H4 (cell line): ENCODE data around the gene DUSP2. TPM values are rescaled to one million over a fixed set of nuclear protein-coding genes. Genes with fewer than 3 reads are reported as not detected.
A peak's percentile ranks its signal among the peaks of the same experiment; 100 is the strongest.

Source experiments
- DNase-seq: peaks from one replicate; pipeline ENCODE4 v3.0.0-alpha.2; 2015; ENCODE audit warnings: low spot score
- total RNA-seq: library from RNA; depleted of rRNA; stranded (reverse); fragments of >200 nt; shearing (Covaris generic); gene quantifications from 2 replicates; pipeline ENCODE4 v1.2.3, GENCODE V29; 2014; rRNA removed

DUSP2 gene
- 16.4 and 17.7 TPM in 2 replicates for total RNA-seq

GRCh38 chr2:96145036-96145847 is at the start of gene DUSP2:
DUSP2 (minus strand) TSS chr2:96145440; CDS start chr2:96145354, 86 bp downstream.
- DNase-seq: peak; percentile 72

GRCh38 chr2:96191937-96192670 is 46.9 kb upstream of the DUSP2 start:
- no peak for DNase-seq

GRCh38 chr2:96188821-96189526 is 43.7 kb upstream of the DUSP2 start:
- no peak for DNase-seq

- no peak for DNase-seq
These were observed 41.3 kb upstream of the DUSP2 start for GRCh38 chr2:96186562-96186961.

- DNase-seq: no peak
These were observed 40.3 kb upstream of the DUSP2 start for GRCh38 chr2:96185516-96185915.

GRCh38 chr2:96184989-96185388 is 39.7 kb upstream of the DUSP2 start:
- no peak for DNase-seq

- no peak for DNase-seq
These were observed 38.9 kb upstream of the DUSP2 start for GRCh38 chr2:96184188-96184587.

- DNase-seq: no peak
These were observed 36.3 kb upstream of the DUSP2 start for GRCh38 chr2:96181529-96181928.

- no peak for DNase-seq
These were observed 35.3 kb upstream of the DUSP2 start for GRCh38 chr2:96180521-96180920.

GRCh38 chr2:96180002-96180401 is 34.8 kb upstream of the DUSP2 start:
- no peak for DNase-seq

GRCh38 chr2:96176661-96177060 is 31.4 kb upstream of the DUSP2 start:
- DNase-seq: no peak

- DNase-seq: no peak
These were observed 30.7 kb upstream of the DUSP2 start for GRCh38 chr2:96175951-96176350.

GRCh38 chr2:96174251-96175144 is 29.3 kb upstream of the DUSP2 start:
- peak; percentile 64 for DNase-seq

- no peak for DNase-seq
These were observed 26.6 kb upstream of the DUSP2 start for GRCh38 chr2:96171831-96172230.

- no peak for DNase-seq
These were observed 25.4 kb upstream of the DUSP2 start for GRCh38 chr2:96170626-96171025.

- DNase-seq: no peak
These were observed 24.7 kb upstream of the DUSP2 start for GRCh38 chr2:96169868-96170507.

- DNase-seq: no peak
These were observed 22.3 kb upstream of the DUSP2 start for GRCh38 chr2:96167407-96168013.

- DNase-seq: no peak
These were observed 19.4 kb upstream of the DUSP2 start for GRCh38 chr2:96164459-96165184.

- no peak for DNase-seq
These were observed 18.7 kb upstream of the DUSP2 start for GRCh38 chr2:96163768-96164429.
